DMS114 treated with DMSO at 0.1 percent for 48 hours (cell line): Measurements from ENCODE around the gene FHL5.
A peak's percentile ranks its signal among the peaks of the same experiment; 100 is the strongest.
"Not testable (repeated sequence)": the region's sequence is repeated elsewhere in the genome, so short reads cannot be mapped to it uniquely, and the experiment has no call there.

ENCODE experiments used
- DNase-seq: peaks from one replicate; lab custom pipeline; 2025; ENCODE audit not compliant: unreplicated experiment; lab: John Stamatoyannopoulos, UW

FHL5 gene, protein sequence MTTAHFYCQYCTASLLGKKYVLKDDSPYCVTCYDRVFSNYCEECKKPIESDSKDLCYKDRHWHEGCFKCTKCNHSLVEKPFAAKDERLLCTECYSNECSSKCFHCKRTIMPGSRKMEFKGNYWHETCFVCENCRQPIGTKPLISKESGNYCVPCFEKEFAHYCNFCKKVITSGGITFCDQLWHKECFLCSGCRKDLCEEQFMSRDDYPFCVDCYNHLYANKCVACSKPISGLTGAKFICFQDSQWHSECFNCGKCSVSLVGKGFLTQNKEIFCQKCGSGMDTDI

GRCh38 chr6:96562886-96563285, at the start of gene FHL5:
Gene FHL5 (plus strand): TSS chr6:96563128. CDS start chr6:96603614, 40,486 bp downstream.
- no peak for DNase-seq

- DNase-seq: no peak
These were observed 42.5 kb upstream of the FHL5 start for GRCh38 chr6:96520171-96521115.

DNA sequence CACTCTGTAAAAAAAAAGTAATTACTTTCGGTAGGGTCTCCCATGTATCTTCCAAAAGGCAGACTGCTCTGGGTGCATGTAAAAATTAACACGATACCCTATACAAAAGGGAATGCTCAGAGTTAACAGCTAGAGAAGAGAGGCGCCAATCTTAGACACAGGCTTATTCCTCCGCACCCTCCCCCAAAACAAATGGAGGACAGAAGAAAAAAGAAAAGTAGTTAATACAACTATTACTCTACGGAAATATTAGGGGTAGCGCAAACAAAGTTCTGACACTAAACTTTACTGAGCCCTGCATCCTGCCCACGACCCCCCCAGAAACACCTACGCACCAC, 41.7 kb upstream of the FHL5 start:
- no peak for DNase-seq

GRCh38 chr6:96521644-96522464, 41.1 kb upstream of the FHL5 start, which contains the start of gene UFL1:
Gene UFL1 (plus strand): TSS chr6:96521806. CDS start chr6:96521874, 68 bp downstream.
- peak; percentile 87 for DNase-seq

DNA sequence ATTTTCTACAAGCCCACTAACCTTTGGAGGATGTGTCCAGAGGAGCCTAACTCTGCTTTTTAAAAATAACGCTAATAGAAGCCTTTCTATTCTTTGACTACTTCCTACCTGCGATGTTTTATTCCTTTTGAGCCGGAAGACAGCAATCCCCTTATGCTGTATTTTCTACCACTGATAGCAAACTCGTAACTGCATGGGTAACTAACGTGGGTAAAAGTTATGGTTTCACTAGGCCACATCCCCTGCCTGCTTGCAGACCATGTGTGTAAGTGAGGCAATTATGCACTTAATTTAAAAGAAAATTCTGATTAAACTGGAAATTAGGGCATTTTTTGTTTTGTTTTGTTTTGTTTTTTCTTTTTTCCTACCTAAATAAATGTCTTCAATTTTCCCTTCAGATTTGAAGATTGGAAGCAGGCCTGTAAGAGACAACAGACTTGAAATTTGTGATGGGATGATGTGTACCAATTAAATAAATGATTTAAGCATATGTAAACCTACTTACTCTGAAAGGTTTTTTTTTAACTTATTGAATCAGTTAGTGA, 40.4 kb upstream of the FHL5 start:
- no peak for DNase-seq

GRCh38 chr6:96528193-96528592, 34.7 kb upstream of the FHL5 start:
- DNase-seq: no peak

DNA sequence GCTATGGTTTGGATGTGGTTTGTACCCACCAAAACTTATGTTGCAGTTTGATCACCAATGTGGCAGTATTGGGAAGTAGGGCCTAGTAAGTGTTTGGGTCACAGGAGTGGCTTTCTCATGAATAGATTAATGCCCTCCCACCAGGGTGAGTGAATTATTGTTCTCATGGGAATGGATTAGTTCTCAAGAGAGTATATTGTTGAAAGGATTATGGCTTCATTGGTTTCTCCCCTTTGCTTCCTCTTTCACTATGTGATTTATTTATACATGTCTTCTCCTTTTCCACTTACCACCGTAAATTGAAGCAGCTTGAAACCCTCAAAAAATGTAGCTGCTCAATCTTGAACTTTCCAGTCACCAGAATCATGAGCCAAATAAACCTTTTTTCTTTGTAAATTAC, 30.5 kb upstream of the FHL5 start:
- DNase-seq: no peak

- no peak for DNase-seq
These were observed 25.2 kb upstream of the FHL5 start for GRCh38 chr6:96537726-96538125.

DNA sequence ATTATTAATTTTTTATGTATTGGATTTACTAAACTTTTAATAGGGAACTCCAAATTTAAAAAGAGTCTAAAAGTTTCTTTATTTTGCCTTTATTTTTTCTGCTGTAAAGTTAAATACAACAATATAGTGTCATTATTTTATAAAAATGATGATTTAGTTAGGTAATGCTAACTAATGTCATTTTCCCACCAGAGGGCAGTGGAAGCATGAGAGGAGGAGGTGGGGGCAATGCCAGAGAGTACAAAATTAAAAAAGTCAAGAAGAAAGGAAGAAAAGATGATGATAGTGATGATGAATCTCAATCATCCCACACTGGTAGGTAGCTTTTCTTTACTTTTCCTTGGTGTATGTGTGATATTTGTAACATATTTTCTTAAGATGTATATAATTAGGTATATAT, 20.2 kb upstream of the FHL5 start:
- no peak for DNase-seq

DNA sequence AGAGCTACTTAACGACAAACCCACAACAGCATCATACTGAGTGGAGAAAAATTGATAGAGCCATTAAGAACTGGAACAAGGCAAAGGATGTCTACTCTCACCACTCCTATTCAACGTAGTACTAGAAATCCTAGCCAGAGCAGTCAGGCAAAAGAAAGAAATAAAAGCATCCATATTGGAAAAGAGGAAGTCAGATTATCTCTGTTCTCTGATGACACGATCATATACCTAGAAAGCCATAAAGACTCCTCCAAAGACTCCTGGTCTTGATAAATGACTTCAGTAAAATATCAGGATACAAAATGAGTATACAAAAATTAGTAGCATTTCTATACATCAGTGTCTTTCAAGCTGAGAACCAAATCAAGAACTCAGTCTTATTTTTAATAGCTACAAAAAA, 17.0 kb upstream of the FHL5 start:
- no peak for DNase-seq

DNA sequence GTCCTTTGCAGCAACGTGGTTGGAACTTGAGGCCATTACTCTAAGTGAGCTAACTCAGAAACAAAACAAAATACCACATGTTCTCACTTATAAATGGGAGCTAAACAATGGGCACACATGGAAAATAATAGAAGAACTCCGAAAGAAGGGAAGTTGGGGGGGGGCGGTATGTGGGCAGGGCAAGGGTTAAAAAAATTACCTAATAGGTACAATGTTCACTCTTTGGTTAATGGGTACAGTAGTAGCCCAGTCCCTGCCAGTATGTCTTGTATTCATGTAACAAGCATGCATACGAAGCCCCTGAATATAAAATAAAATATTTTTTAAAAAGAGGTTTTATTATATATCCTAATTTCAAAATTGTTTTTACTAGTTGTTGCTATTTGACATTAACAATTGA, 15.3 kb upstream of the FHL5 start:
- no peak for DNase-seq

DNA sequence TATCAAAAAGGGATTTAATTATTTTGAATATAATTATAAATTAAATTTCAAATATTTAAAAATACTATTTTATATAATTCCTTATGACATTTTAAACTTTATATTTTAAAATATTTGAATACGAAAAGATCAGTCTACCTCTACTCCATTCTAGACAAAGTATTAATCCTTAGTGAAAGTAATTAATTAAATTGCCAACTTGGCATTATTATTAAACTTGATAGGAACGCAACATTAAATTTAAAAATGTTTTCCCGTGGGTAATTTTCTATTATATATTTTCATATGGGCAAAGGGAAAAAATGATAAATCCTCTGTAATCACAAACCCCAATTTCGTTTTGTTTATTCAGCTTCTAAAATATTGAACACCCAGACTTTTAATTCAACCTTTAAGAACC, 8.4 kb upstream of the FHL5 start:
- DNase-seq: no peak

DNA sequence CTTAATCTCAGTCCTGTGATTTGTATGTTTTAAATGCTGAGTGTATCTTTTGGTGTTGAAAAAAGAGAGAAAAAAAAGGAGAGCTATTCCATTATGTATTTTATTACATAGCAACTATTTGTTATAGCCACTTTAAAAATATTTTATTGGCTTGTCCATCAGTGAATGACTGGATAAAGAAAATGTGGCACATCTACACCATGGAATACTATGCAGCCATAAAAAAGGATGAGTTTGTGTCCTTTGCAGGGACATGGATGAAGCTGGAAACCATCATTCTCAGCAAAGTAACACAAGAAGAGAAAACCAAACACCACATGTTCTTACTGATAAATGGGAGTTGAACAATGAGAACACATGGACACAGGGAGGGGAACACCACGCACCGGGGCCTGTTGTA, 3.2 kb upstream of the FHL5 start:
- not testable (repeated sequence) for DNase-seq

DNA sequence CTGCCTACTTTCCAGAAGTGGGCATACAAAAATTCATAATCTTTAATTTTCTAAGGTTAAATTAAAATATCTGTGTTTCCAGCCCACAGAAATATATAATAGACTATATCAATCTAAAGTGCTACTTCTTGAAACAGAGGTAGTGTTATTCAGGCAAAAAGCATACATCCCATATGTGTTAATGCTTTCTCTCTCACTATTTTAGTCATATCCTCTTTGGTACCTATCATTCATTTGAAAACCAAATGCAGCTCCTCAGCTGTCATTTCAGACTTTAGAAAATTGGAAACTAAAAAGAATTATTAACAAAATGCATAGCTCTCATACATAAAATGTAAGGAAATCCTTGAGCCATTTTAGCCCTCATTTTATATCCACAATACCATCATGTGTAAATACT, 925 bp downstream of the FHL5 start:
- no peak for DNase-seq

GRCh38 chr6:96570053-96570452, 7.1 kb downstream of the FHL5 start:
- no peak for DNase-seq

GRCh38 chr6:96571551-96571950, 8.6 kb downstream of the FHL5 start:
- DNase-seq: no peak

DNA sequence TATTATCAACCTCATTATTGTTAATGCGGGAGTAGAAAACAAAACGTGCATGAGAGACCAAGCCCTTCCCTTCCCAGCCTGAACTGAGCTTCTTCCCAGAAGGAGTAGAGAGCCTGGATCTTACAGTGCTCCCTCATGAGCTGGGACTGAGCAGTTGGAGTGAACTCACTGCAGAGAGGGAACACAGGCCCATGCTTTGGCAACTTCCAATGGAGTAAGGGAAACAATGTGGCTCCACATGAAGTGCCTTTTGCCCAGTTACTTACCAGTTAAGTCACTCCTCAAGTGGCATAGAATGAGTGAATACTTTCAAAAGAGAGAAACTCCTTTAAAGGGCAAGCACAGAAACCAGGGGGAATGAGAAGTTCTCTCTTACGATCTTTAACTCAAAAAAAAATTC, 12.4 kb downstream of the FHL5 start:
- DNase-seq: no peak

DNA sequence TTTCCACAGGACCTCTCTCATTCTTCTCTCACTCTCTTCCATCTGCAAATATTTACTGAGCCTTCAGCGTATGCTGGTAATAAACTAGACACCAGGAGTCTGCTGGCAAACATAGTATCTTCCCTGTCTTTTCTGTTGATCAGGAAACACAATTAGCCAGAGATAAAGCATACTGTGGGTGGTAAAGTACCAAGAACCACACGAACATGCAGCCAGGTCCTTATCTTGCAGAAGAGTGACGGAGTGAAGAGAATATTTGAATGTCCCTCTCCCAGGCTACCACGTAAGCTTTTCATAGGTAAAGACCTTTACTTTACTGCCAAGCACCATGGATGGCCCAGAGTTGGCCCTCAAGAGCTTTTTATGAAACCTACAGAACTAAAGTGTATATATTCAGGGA, 13.3 kb downstream of the FHL5 start:
- DNase-seq: no peak

DNA sequence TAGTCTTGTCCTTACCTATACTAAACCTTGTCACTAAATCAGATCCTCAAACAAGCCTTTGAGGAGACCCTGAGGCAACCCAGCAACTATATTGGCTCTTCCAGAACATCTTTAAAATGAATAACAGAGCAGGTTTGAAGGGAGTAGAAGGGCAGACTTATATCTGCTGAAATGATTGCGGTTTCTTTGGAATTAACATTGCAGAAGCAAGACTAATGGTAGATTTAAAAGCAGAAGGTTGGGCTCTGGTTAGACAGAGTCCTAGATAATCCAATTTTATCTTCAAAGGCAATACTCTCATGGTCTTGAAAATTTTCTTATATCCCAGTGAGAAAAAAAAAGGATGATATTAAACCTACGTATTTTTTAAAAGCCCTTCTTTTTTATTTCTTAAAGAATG, 19.1 kb downstream of the FHL5 start:
- DNase-seq: no peak

- no peak for DNase-seq
These were observed 19.5 kb downstream of the FHL5 start for GRCh38 chr6:96582436-96582835.

GRCh38 chr6:96604420-96604819, 41.5 kb downstream of the FHL5 start:
- DNase-seq: no peak
